GM12892 (cell line): Measurements from ENCODE around the gene CYP1A2.

Experiments
- DNase-seq: peaks from one replicate; pipeline ENCODE4 v3.0.0; 2011; ENCODE audit not compliant: insufficient read length
- FAIRE-seq: peaks from 2 replicates; lab custom pipeline; 2011; peaks lifted over from hg19 to GRCh38; lab: Jason Lieb, UNC
- POLR2A ChIP-seq: IDR thresholded peaks from 2 replicates; pipeline ENCODE4 v1.6.1; 2011; ENCODE audit warnings: low read depth, low read length, control low read depth
- POLR2AphosphoS5 ChIP-seq: IDR thresholded peaks from 2 replicates; pipeline ENCODE4 v1.6.1; 2011; ENCODE audit warnings: low read depth, low read length, control low read depth
- TAF1 ChIP-seq: IDR thresholded peaks from 2 replicates; pipeline ENCODE4 v1.6.1; 2011; ENCODE audit warnings: low read depth, mild to moderate bottlenecking, control low read depth, low read length, borderline replicate concordance

The CYP1A2 gene

GRCh38 chr15:74793135-74794028, 44.7 kb downstream of the CYP1A2 start:
- FAIRE-seq, result peak; percentile 9
- no peak for DNase-seq
- no peak for TF ChIP-seq POLR2A
- TF ChIP-seq POLR2AphosphoS5, result peak; percentile 35; the same call in 1 of the 2 replicates

GRCh38 chr15:74794248-74794969, 45.8 kb downstream of the CYP1A2 start:
- no peak for FAIRE-seq
- no peak for DNase-seq
- 0 out of 2 replicates have a peak, but pooled peaks have one; percentile 5 for TF ChIP-seq POLR2A
- no peak for TF ChIP-seq POLR2AphosphoS5

- TF ChIP-seq TAF1 (no peak), POLR2AphosphoS5 (no peak), POLR2A (no peak)
- FAIRE-seq, result no peak
- no peak for DNase-seq
Measured at GRCh38 chr15:74794970-74795349, 46.3 kb downstream of the CYP1A2 start.

- DNase-seq (no peak), FAIRE-seq (no peak)
- TF ChIP-seq TAF1 (no peak), POLR2AphosphoS5 (no peak), POLR2A (no peak)
Measured at GRCh38 chr15:74795966-74796625, 47.5 kb downstream of the CYP1A2 start.

GRCh38 chr15:74798388-74799254, 50.0 kb downstream of the CYP1A2 start:
- TF ChIP-seq POLR2AphosphoS5, result no peak
- TF ChIP-seq TAF1, result no peak
- TF ChIP-seq POLR2A, result 0 out of 2 replicates have a peak, but pooled peaks have one; percentile 5
- DNase-seq, result no peak
- peak; percentile 93 for FAIRE-seq

- TF ChIP-seq POLR2A (no peak), POLR2AphosphoS5 (no peak), TAF1 (no peak)
- DNase-seq (no peak), FAIRE-seq (peak; percentile 78)
Measured at GRCh38 chr15:74799255-74799855, 50.7 kb downstream of the CYP1A2 start.

- TF ChIP-seq TAF1 (no peak), POLR2AphosphoS5 (peak; percentile 52; the same call in 1 of the 2 replicates), POLR2A (peak; percentile 65; the same call in 1 of the 2 replicates)
- DNase-seq (peak; percentile 98), FAIRE-seq (peak; percentile 99)
Measured at GRCh38 chr15:74799856-74800558, 51.4 kb downstream of the CYP1A2 start.

- no peak for FAIRE-seq
- no peak for DNase-seq
- TF ChIP-seq POLR2A (no peak), TAF1 (no peak), POLR2AphosphoS5 (no peak)
Measured at GRCh38 chr15:74800559-74801094, 52.0 kb downstream of the CYP1A2 start.

- no peak for DNase-seq
- no peak for FAIRE-seq
- TF ChIP-seq POLR2A (no peak), POLR2AphosphoS5 (0 out of 2 replicates have a peak, but pooled peaks have one; percentile 23), TAF1 (no peak)
Measured at GRCh38 chr15:74801311-74801997, 52.8 kb downstream of the CYP1A2 start.

- FAIRE-seq (no peak), DNase-seq (no peak)
- TF ChIP-seq POLR2A (no peak), TAF1 (no peak), POLR2AphosphoS5 (no peak)
Measured at GRCh38 chr15:74802290-74802689, 53.6 kb downstream of the CYP1A2 start.
